Upper lobe of left lung (tissue), 6 donors: ENCODE data around the gene WNT11. TPM values are rescaled to one million over a fixed set of nuclear protein-coding genes. Genes with fewer than 3 reads are reported as not detected.

ENCODE experiments used
- ATAC-seq, 2 donors: fragments of 200-7000 bp; cut with Tn5 transposase; one replicate each; pipeline ENCODE4 v1.9.1; 2022; ENCODE audit warnings: mild to moderate bottlenecking in 2 of 2, moderate library complexity in 2 of 2; ENCODE audit not compliant: low FRiP score in 2 of 2
- DNase-seq, 2 donors: peaks; one replicate each; pipeline ENCODE4 v3.0.0-alpha.2; 2019 to 2020
- H3K27ac ChIP-seq, 4 donors: fragments of 200-600 bp; sonication (generic); one replicate each; pipeline ENCODE4 v1.5.1; 2016 to 2019
- H3K27me3 ChIP-seq, 4 donors: fragments of 200-600 bp; sonication (generic); one replicate each; pipeline ENCODE4 v1.5.1; 2017 to 2019
- H3K36me3 ChIP-seq, 4 donors: fragments of 200-600 bp; sonication (generic); one replicate each; pipeline ENCODE4 v1.5.1; 2016 to 2019
- H3K4me1 ChIP-seq, 4 donors: fragments of 200-600 bp; sonication (generic); one replicate each; pipeline ENCODE4 v1.5.1; 2018 to 2019
- H3K4me3 ChIP-seq, 4 donors: fragments of 200-600 bp; sonication (generic); one replicate each; pipeline ENCODE4 v1.5.1; 2017 to 2019; ENCODE audit warnings: mild to moderate bottlenecking in 2 of 4, moderate library complexity in 1 of 4
- H3K9me3 ChIP-seq, 4 donors: fragments of 200-600 bp; sonication (generic); one replicate each; pipeline ENCODE4 v1.5.1; 2018 to 2019
- CTCF ChIP-seq, 6 experiments: fragments of 450-650 bp in 4 of 6; fragments of 200-600 bp in 2 of 6; sonication (generic) in 2 of 6; IDR thresholded peaks; one replicate each; pipeline ENCODE4 v1.5.1; 2016 to 2019; ENCODE audit warnings: antibody characterized with exemption in 6 of 6
- EP300 ChIP-seq, 4 donors: sonication (generic); formaldehyde crosslinking; IDR thresholded peaks; one replicate each; pipeline ENCODE4 v1.5.1; 2017; ENCODE audit warnings: antibody characterized with exemption in 4 of 4, control low read depth in 2 of 4
- POLR2A ChIP-seq, 4 donors: fragments of 450-650 bp; IDR thresholded peaks; one replicate each; pipeline ENCODE4 v1.5.1; 2016 to 2017; ENCODE audit warnings: antibody characterized with exemption in 4 of 4, mild to moderate bottlenecking in 2 of 4
- POLR2AphosphoS5 ChIP-seq, 2 donors: sonication (generic); formaldehyde crosslinking; IDR thresholded peaks; one replicate each; pipeline ENCODE4 v1.5.1; 2017; ENCODE audit warnings: antibody characterized with exemption in 2 of 2
- WGBS, 2 donors: methylation state at CpG; one replicate each; pipeline ENCODE4 v1.1.5; 2017 to 2018; 5-methylcytosine and 5-hydroxymethylcytosine counted together
- total RNA-seq, 6 donors: library from RNA; depleted of rRNA in 4 of 6; stranded (reverse); fragments of >200 nt in 4 of 6; gene quantifications; one replicate each; pipeline versions ENCODE4 v1.1.0 to v1.2.1, GENCODE V29; 2016 to 2021
- donor health status: DM: no; HTN: no; CAD: no; lungs with moderate emphysema.
- donor health status: DM: no; HTN: yes; CAD: no; lungs with severe emphysema.

Gene WNT11
- 10 to 100 TPM in 1 of 6 donors, 1 to 10 TPM in 5; 1.7 to 12.9 (median 4.1) TPM for total RNA-seq

GRCh38 chr11:76206327-76207081, at the start of gene WNT11:
TSS of gene WNT11 (minus strand) at chr11:76206502. CDS start at chr11:76206407, 95 bp downstream.
- DNase-seq (peak; percentile 66 to 93), ATAC-seq (peak in 1 of 2 donors; percentile 31)
- TF ChIP-seq POLR2AphosphoS5 (IDR thresholded peaks at IDR 0.05) = no peak
- no peak for TF ChIP-seq EP300 (IDR thresholded peaks at IDR 0.05)
- peak in 1 of 6 experiments; percentile 23 for TF ChIP-seq CTCF (IDR thresholded peaks at IDR 0.05)
- TF ChIP-seq POLR2A (IDR thresholded peaks at IDR 0.05) = no peak
- peak within 1 kb of the TSS; percentile 46 to 60 (median 56) for H3K4me3 ChIP-seq
- 1% methylated on average over 29 to 47 of the region's 80 CpGs for WGBS, 2 donors
- no peaks in the 10 kb centered on the region for H3K9me3 ChIP-seq
- peaks cover 0 to 41% (median 16%) of the 10 kb centered on the region in 4 donors for H3K27me3 ChIP-seq
- no peaks in the 10 kb centered on the region for H3K36me3 ChIP-seq
- H3K4me1 ChIP-seq = peaks cover 51 to 60% (median 58%) of the 10 kb centered on the region in 4 donors
- H3K27ac ChIP-seq = peak within 1 kb of the TSS in 1 of 4 donors; percentile 62

- ATAC-seq (no peak), DNase-seq (no peak)
- Histone ChIP-seq H3K4me3 (no peak overlapping the region), H3K9me3 (peaks cover 0 to 15% (median 0%) of the 10 kb centered on the region in 4 donors), H3K27me3 (no peaks in the 10 kb centered on the region), H3K27ac (no peak overlapping the region), H3K36me3 (no peaks in the 10 kb centered on the region), H3K4me1 (peaks cover 0 to 8% (median 7%) of the 10 kb centered on the region in 4 donors)
- TF ChIP-seq CTCF (IDR thresholded peaks at IDR 0.05) = no peak
- TF ChIP-seq POLR2AphosphoS5 (IDR thresholded peaks at IDR 0.05) = no peak
- TF ChIP-seq EP300 (IDR thresholded peaks at IDR 0.05) = no peak
- TF ChIP-seq POLR2A (IDR thresholded peaks at IDR 0.05) = no peak
- 83 to 86% methylated on average over 9 of the region's 9 CpGs for WGBS, 2 donors
Measured at GRCh38 chr11:76253416-76253815, 47.1 kb upstream of the WNT11 start.

- H3K36me3 ChIP-seq = no peaks in the 10 kb centered on the region
- no peak for TF ChIP-seq CTCF (IDR thresholded peaks at IDR 0.05)
- no peak for TF ChIP-seq EP300 (IDR thresholded peaks at IDR 0.05)
- no peak for TF ChIP-seq POLR2A (IDR thresholded peaks at IDR 0.05)
- TF ChIP-seq POLR2AphosphoS5 (IDR thresholded peaks at IDR 0.05) = no peak
- WGBS, 2 donors = 70 to 76% methylated on average over 9 of the region's 9 CpGs
- DNase-seq = no peak
- H3K4me3 ChIP-seq = no peak overlapping the region
- peaks cover 0 to 15% (median 0%) of the 10 kb centered on the region in 4 donors for H3K9me3 ChIP-seq
- ATAC-seq = no peak
- peaks cover 0 to 8% (median 7%) of the 10 kb centered on the region in 4 donors for H3K4me1 ChIP-seq
- no peak overlapping the region for H3K27ac ChIP-seq
- no peaks in the 10 kb centered on the region for H3K27me3 ChIP-seq
Measured at GRCh38 chr11:76252631-76253070, 46.3 kb upstream of the WNT11 start.

- 29 to 71% methylated on average over 2 of the region's 2 CpGs for WGBS, 2 donors
- Histone ChIP-seq H3K9me3 (peaks cover 0 to 15% (median 0%) of the 10 kb centered on the region in 4 donors), H3K27ac (peak overlapping the region in 2 of 4 donors; percentile 35 to 49), H3K27me3 (no peaks in the 10 kb centered on the region), H3K4me3 (no peak overlapping the region), H3K36me3 (no peaks in the 10 kb centered on the region), H3K4me1 (peaks cover 0 to 8% (median 7%) of the 10 kb centered on the region in 4 donors)
- ATAC-seq = peak in 1 of 2 donors; percentile 46
- no peak for DNase-seq
- TF ChIP-seq EP300 (IDR thresholded peaks at IDR 0.05) (no peak), CTCF (IDR thresholded peaks at IDR 0.05) (no peak), POLR2A (IDR thresholded peaks at IDR 0.05) (no peak), POLR2AphosphoS5 (IDR thresholded peaks at IDR 0.05) (no peak)
Measured at GRCh38 chr11:76251576-76251975, 45.3 kb upstream of the WNT11 start.
